Lower leg skin (tissue), 3 donors: ENCODE results near the gene ADAM8.

Experiments used
- POLR2A ChIP-seq, 2 donors: fragments of 450-650 bp; IDR thresholded peaks; one replicate each; pipeline ENCODE4 v1.6.1; 2016 to 2017; ENCODE audit warnings: antibody characterized with exemption in 2 of 2, mild to moderate bottlenecking in 1 of 2, moderate library complexity in 1 of 2
- TF ChIP-seq, protein P1 (sequence below), 3 donors: fragments of 450-650 bp; IDR thresholded peaks; one replicate each; pipeline ENCODE4 v1.5.1; 2016; ENCODE audit warnings: antibody characterized with exemption in 3 of 3, mild to moderate bottlenecking in 3 of 3, moderate library complexity in 2 of 3

GRCh38 chr10:133302230-133302629 is 25.6 kb upstream of the ADAM8 start:
- TF ChIP-seq, protein P1, sequence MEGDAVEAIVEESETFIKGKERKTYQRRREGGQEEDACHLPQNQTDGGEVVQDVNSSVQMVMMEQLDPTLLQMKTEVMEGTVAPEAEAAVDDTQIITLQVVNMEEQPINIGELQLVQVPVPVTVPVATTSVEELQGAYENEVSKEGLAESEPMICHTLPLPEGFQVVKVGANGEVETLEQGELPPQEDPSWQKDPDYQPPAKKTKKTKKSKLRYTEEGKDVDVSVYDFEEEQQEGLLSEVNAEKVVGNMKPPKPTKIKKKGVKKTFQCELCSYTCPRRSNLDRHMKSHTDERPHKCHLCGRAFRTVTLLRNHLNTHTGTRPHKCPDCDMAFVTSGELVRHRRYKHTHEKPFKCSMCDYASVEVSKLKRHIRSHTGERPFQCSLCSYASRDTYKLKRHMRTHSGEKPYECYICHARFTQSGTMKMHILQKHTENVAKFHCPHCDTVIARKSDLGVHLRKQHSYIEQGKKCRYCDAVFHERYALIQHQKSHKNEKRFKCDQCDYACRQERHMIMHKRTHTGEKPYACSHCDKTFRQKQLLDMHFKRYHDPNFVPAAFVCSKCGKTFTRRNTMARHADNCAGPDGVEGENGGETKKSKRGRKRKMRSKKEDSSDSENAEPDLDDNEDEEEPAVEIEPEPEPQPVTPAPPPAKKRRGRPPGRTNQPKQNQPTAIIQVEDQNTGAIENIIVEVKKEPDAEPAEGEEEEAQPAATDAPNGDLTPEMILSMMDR (IDR thresholded peaks at IDR 0.05) = no peak
- no peak for TF ChIP-seq POLR2A (IDR thresholded peaks at IDR 0.05)
